Measurements from ENCODE around the gene ETNK2. TPM values are rescaled to one million over a fixed set of nuclear protein-coding genes. Genes with fewer than 3 reads are reported as not detected.

ETNK2 gene
- total and polyA plus RNA-seq, 3 donors from 2014 or later, result 116 to 227 (median 187) TPM

- no peaks in the 10 kb centered on the region for H3K9me3 ChIP-seq
- H3K27me3 ChIP-seq, result no peaks in the 10 kb centered on the region
- no peak overlapping the region for H3K4me3 ChIP-seq
- H3K4me1 ChIP-seq, result peaks cover 45% of the 10 kb centered on the region
- no peak for DNase-seq
- H3K27ac ChIP-seq, result peak overlapping the region in 1 of 2 donors; percentile 54
- no peaks in the 10 kb centered on the region for H3K36me3 ChIP-seq (ENCODE audit: low read depth, missing control alignments)
- intact Hi-C loops (cut with DNase I; ENCODE audit: low total_unique reads), result no loop called here
- 84 to 85% methylated on average over 3 to 4 of the region's 4 CpGs for WGBS, 2 donors
- TF ChIP-seq, protein P1, sequence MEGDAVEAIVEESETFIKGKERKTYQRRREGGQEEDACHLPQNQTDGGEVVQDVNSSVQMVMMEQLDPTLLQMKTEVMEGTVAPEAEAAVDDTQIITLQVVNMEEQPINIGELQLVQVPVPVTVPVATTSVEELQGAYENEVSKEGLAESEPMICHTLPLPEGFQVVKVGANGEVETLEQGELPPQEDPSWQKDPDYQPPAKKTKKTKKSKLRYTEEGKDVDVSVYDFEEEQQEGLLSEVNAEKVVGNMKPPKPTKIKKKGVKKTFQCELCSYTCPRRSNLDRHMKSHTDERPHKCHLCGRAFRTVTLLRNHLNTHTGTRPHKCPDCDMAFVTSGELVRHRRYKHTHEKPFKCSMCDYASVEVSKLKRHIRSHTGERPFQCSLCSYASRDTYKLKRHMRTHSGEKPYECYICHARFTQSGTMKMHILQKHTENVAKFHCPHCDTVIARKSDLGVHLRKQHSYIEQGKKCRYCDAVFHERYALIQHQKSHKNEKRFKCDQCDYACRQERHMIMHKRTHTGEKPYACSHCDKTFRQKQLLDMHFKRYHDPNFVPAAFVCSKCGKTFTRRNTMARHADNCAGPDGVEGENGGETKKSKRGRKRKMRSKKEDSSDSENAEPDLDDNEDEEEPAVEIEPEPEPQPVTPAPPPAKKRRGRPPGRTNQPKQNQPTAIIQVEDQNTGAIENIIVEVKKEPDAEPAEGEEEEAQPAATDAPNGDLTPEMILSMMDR (IDR thresholded peaks at IDR 0.05), result no peak
- no peak for TF ChIP-seq POLR2A (IDR thresholded peaks at IDR 0.05)
Observed at GRCh38 chr1:204131978-204132377, 19.9 kb downstream of the ETNK2 start.

DNA sequence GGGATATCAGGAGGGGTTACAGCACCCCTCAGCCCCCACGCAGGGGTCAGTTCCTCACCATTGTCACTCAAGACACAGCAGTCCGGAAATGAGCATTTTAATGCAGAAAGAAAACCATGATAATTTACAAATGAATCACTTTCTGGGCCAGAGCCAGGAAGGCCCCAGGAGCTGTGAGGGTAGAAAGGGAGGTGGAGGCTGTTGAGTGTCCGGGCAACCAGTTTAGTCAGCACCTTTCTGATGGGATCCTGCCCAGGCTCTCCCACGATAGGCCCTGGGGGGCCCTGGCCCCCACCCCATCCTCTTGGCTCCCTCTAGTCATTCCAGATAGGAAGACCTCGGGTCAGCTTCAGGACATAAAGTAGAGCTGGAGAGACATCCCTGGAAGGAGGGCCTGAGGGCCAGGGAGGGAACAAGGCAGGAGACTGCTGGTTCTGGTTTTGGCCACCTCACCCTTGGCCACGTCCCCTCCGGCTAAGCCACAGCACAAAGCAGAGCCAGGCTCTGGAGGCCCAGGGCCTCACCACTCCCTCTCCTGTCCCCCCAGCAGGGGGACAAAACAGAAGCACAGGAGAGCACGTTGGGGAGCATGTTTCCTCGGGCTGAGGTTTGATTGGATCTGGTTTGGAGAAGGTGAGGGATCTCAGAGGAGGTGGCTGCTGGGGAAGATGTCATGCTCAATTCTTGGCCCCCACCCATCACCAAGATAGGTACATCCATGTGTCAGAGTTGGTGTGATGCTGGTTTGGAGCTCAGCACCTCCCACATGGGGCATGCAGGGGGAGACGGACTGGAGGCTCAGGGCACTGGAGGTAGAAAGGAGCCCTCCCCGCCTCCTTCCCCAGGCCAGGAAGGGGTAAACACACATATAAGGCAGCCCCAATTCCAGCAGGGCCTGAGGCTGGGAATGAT lies 20.6 kb downstream of the ETNK2 start:
- H3K9me3 ChIP-seq, result no peaks in the 10 kb centered on the region
- WGBS, 2 donors, result 48 to 53% methylated on average over 9 to 11 of the region's 11 CpGs
- intact Hi-C loops (cut with DNase I; ENCODE audit: low total_unique reads), result no loop called here
- H3K4me3 ChIP-seq, result no peak overlapping the region
- H3K36me3 ChIP-seq (ENCODE audit: low read depth, missing control alignments), result no peaks in the 10 kb centered on the region
- TF ChIP-seq, protein P1 (IDR thresholded peaks at IDR 0.05), result peak in 1 of 3 experiments; percentile 10
- no peak for TF ChIP-seq POLR2A (IDR thresholded peaks at IDR 0.05)
- peaks cover 52% of the 10 kb centered on the region for H3K4me1 ChIP-seq
- peak overlapping the region in 1 of 2 donors; percentile 54 for H3K27ac ChIP-seq
- H3K27me3 ChIP-seq, result no peaks in the 10 kb centered on the region
- DNase-seq, result peak; percentile 61

DNA sequence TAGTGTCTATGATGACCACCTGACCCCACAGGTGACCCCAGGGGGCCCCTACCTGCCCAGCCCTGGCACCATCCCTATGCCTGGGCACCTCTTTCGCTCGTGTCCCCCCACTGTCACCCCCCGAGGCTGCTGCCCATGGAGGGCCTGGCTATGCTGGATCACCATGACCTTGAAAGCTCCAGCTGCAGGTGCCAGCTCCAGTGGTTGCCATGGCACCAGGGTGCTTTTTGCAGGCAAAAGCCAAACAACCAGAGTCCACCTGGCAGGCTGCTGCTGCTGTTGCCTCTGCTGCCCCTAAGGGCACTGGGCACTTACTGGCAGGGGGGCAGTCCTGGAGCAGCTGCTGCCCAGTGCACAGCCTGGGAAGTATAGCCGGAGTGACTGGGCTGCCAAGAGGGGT lies 21.7 kb downstream of the ETNK2 start:
- Histone ChIP-seq H3K9me3 (no peaks in the 10 kb centered on the region), H3K27me3 (no peaks in the 10 kb centered on the region), H3K27ac (peak overlapping the region; percentile 10 to 54), H3K4me3 (no peak overlapping the region), H3K36me3 (ENCODE audit: low read depth, missing control alignments) (no peaks in the 10 kb centered on the region), H3K4me1 (peaks cover 54% of the 10 kb centered on the region)
- 28 to 47% methylated on average over 3 to 4 of the region's 4 CpGs for WGBS, 2 donors
- intact Hi-C loops (cut with DNase I; ENCODE audit: low total_unique reads), result no loop called here
- DNase-seq, result peak; percentile 45
- no peak for TF ChIP-seq POLR2A (IDR thresholded peaks at IDR 0.05)
- TF ChIP-seq, protein P1 (IDR thresholded peaks at IDR 0.05), result no peak

DNA sequence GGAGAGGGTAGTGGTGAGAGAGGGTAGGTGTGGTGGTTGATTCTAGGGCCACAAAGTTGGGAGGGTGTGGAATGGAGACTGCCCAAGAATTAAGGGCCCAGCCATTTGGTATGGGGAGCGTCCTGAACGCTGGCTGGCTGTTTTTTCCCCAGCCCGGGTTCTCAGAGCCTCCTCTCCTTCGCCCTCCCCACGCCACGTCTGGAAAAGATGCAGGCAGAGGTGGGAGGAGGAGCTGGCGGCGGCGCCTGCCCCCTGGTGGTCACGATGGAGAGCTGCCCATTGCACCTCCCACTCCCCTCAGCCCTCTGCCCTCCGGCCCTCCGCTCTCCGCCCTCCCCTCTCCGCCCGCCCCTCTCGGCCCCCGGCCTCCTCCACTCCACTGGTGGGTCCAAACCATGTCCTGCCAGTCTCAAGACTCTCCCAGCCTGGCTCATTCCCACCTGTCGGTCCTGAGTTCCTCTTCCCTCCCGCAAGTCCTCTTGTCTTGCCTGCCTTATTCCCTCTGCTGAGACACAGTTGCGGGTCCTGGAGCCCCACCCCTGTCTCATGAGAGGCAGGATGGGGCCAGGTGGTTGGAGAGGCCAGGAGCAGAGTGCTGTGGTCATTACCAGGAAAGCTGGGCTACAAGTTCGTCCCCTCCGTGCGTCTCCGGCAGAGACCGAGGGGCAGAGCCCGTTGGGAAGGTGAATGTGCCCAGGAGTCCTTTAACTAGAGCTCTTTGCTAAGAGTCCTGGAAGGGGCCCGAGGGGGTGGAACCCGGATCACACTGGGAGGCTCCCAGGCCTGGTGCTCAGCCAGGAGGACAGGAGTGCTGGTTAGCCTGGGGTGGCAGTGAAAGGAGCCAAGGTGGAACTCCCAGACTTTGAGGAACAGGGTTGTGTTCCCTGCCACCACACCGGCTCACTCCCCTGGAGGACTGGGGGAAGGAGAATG lies 22.6 kb downstream of the ETNK2 start:
- WGBS, 2 donors, result 2 to 4% methylated on average over 19 to 28 of the region's 29 CpGs
- no peaks in the 10 kb centered on the region for H3K27me3 ChIP-seq
- H3K9me3 ChIP-seq, result no peaks in the 10 kb centered on the region
- intact Hi-C loops (cut with DNase I; ENCODE audit: low total_unique reads), result loop anchor here (5.0 to 10.0 kb wide), 2 partner anchors 54 to 257 kb away; partner anchors contain the start of gene SOX13
- peak; percentile 80 for DNase-seq
- H3K27ac ChIP-seq, result peak overlapping the region; percentile 10 to 78
- peak overlapping the region in 1 of 2 donors; percentile 46 for H3K4me3 ChIP-seq
- no peaks in the 10 kb centered on the region for H3K36me3 ChIP-seq (ENCODE audit: low read depth, missing control alignments)
- H3K4me1 ChIP-seq, result peaks cover 54% of the 10 kb centered on the region
- TF ChIP-seq POLR2A (IDR thresholded peaks at IDR 0.05), result no peak
- TF ChIP-seq, protein P1 (IDR thresholded peaks at IDR 0.05), result peak; percentile 74 to 93 (median 92)

Measured in testis (tissue), 3 donors.